NCI-H128 (cell line): Measurements from ENCODE around the gene CLMN.

ENCODE experiments used
- DNase-seq: peaks from one replicate; lab custom pipeline; 2025; ENCODE audit not compliant: unreplicated experiment; lab: John Stamatoyannopoulos, UW

The CLMN gene

DNA sequence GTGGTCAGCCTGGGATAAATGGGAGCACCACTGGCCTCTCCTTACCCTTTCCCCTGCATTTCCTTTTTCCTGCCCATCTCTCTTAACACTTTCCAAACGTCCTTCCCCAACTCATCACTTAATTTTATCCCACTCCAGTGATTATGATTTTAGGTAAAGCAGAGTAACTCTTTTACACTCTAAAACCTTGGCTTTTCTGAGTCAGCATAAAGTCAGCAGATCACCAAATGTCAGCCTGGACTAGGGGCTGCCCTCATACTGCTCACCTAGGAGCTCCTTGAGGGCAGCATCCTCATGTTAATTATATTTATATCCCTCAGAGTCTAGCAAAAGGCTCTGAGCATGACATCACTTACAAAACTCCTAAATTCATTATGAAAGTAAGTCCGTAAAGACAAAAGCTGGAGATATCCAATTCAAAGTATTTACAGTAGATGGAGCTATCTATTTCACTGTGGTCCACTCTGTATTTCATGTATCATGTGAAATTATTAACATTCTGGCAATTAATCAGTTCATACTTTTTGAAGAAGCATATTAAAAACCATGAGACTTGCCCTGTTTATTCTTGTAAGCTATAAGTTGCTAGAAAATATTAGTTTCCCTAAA, 145.4 kb downstream of the CLMN start:
- no peak for DNase-seq

DNA sequence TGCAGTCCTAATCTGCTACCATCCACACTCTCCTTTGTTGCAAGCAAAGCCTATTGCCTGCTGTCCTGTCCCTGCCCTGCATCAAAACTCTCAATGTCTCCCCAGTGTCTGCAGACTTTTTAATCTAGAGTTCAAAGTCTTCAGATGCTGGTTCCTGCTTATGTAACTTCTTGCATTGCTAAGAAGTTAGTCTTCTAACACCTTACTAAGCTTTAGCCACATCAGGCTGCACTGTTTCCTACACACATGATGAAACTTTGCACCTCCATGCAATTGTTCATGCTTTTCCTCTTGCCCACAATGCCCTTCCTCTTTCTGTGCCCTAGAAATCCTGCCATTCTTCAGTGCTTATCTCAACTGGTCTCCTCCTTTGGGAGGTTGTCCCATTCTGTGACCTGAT, 146.2 kb downstream of the CLMN start:
- no peak for DNase-seq

DNA sequence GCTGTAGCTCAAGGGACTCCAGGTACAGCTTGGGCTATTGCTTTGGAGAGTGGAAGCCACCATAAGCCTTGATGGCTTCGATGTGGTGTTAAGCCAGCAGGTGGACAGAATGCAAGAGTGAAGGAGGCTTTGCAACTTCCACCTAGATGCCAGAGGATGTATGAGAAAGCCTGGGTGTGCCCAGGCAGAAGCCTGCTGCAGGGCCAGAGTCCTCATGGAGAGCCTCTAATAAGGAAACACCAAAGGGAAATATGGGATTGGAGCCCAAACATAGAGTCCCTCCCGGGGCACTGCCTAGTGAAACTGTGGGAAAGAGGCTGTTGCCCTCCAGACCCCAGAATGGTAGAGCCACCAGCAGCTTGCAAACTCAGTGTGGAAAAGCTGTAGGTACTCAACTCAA, 152.5 kb downstream of the CLMN start:
- no peak for DNase-seq

DNA sequence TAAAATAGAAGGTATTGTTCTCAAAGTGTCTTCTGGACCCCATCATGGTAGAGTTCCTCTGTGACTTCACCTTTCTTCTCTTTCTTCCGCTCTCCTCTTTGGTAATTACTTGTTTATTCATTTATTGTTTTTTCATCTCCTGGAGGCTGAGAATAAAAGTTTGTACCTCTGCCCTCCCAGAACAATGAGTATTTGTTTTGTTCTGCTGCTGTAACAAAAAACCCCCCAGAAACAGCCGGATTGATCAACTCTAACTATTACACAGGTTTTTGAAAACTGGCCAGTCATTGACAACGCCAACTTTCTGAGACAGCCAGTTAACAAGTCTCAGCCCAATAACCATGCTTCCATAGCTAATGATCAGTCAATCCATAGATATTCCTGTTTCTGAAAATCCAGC, 154.2 kb downstream of the CLMN start:
- DNase-seq: no peak

DNA sequence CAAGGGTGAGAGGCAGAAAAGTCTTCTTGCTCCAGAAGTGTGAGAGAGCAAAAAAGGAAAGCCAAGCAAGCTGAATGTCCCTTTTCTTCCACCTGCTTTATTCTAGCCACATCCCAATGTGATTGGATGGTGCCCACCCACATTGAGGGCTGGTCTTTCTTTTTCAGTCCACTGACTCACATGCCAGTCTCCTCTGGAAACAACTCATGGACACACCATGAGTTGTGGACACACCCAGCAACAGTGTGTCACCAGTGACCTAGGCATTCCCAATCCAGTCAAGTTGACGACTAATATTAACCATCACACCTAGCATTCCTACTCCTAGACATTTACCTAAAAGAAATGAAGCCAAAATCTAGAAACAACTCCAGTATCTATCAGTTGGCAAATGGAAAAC, 155.2 kb downstream of the CLMN start:
- no peak for DNase-seq

DNA sequence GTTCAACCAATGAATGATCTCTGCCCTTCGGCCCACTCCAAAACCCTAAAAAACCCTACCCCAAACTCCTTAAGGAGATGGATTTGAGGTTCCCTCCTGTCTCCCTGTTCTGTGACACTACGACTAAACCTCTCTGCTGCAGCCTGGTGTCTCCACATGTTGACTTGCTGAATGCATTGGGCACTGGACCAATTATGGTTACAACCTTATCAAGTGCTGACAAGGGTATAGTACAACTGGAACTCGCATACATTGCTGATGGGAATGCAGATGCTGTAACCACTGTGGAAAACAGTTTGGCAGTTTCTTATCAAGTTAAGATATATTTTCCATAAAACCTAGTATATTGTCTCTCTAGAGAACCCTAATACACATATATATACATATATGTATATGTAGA, 156.0 kb downstream of the CLMN start:
- DNase-seq: no peak

DNA sequence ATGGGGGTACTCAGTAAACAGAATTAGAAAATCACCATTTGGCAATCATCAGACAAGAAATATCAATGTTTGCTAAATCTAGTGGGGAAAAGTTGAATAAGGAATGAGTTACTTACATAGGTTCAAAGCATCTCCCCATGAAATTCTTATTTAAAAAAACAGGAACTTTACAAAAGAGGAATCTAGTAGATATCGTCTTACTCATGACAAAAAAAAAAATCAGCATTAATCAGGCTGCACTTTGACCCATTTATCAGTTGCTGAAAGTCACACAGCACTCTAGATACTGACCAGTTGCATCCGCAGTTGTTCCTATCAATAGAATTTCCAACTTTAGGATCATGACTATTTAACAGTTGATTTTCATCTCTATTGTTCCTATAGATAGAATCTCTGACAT, 156.6 kb downstream of the CLMN start:
- no peak for DNase-seq

DNA sequence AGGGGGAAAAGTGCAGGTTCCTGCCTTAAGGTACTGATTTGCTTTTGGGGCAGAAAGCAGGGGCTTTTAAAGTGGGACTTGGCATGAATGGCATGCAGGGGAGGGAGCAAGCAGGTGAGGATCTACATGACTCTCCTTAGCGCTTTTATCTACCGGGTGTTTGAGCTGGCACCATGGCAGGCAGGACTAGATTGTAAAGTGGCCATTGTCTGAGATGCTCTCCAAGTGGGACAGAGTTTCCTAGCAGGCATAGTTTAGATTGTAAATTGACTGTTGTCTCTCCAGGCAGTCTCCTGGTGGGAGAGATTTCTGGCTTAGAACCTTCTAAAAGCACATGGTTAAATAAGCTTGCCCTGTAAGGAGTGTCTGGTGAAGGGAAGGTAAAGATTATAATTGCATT, 157.1 kb downstream of the CLMN start:
- no peak for DNase-seq

DNA sequence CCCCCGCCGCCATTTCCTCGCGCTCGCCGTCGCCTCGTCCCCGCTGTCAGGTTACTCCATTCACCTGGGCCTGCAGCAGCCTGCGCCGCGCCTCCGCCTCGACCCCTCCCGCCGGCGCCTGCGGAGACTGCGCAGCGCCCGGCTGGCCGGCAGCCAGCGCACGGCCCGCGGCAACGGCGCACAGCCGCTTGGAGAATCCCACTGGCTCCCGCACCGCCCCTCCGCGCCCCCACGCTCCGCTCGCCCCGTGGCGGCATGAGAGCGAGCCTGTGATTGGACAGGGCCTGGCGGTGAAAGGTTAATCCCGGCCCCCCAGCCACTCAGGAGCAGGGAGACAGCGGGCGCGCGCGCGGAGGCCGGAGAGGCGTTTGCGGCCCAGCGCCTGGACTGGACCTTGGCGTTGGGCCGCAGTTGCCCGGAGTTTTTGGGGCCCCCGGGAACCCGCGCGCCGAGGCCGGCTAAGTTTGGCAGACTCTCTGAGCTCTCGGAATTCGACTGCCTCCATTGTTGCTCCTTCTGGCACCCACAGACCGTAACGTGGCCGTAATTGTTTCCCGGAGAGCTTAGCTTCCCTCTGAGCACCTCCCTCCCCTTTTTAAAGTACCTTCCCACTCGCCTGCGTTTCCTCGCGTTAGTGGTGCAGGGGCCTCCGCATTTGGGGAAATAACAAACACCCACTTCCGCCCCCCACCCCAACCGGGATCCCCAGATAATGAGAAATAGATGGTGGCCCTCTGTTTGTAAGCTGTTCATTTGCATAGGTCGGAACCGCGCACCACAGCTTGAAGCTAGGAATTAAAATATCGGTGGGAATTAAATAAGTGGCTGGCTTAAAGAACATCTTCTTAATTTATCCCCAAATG, 162.2 kb downstream of the CLMN start, which contains the start of gene DICER1:
TSS of gene DICER1 (minus strand) at position 203 of the 863 bp plus-strand sequence. CDS start 24,071 bp downstream, outside the sequence.
- peak; percentile 96 for DNase-seq

DNA sequence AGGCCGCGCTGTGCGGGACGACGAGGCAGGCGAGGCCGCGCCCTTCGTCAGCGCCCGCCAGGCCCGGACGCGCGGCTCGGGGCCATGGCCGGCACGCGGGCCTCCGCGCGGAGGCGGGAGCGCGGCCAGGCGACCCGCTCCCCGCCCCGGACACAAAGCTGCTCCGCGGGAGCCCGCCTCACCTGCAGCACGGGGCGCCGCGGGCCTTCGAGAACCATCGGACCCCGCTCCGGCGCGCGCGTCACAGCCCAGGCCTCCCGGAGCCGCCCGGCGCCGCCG, 162.7 kb downstream of the CLMN start:
- no peak for DNase-seq

DNA sequence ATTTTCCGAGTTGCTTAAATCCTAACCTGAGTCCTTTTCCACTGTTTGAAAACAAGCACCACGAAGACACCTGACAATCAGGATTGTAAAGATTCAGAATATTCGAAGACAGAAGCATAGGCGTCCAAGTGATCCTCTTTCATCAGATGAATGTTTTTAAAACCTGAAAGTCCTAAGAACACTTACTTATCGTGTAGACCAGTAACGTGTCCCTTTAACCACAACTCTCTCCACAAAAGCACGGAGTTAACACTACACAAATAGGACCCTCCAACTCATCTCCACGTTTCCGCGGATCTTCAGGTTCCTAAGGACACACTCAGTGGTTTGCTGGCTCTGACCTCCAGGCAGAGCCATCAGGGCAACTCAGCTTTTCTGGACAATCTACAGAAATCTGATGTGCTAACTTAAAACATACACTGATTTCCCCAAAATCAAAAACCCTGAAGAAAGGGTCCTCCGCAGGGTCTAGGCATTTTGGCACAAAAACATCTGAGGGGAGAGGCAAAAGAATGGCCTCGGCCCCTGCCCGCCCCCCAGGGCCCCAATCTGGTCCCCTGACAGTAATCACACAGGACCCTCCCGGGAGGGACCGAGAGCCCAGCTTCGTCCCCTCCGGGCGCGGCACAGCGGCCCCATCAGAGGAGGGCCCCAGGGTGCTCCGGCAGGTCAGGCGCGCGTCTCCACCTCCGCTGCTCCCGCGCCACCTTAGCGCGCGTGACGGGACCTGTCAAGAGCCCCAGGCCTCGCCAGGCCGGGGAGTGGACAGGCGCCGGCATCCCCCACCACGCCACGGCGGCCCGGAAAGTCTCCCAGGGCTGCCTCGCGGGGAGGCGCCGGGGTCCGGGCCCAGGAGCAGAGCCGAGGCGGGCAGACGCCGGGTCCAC, 163.3 kb downstream of the CLMN start:
- DNase-seq: no peak

DNA sequence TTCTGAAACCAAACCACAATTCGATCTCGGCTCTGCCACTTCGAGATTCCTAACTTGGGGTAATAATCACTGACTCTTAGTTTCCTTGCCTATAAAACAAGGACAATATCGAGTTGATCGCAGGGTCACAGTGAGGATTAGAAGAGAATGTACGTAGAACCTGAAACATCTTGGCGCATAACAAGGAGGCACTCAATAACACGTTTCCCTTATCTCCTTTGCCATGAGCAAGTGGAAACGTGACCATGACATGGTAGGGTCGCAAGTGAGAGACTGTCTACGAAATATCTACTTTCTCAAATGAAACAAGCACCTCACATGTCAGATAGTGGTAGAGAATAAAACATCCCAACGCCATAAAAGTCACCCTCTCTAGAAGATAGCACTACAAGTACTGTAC, 164.7 kb downstream of the CLMN start:
- DNase-seq: no peak

DNA sequence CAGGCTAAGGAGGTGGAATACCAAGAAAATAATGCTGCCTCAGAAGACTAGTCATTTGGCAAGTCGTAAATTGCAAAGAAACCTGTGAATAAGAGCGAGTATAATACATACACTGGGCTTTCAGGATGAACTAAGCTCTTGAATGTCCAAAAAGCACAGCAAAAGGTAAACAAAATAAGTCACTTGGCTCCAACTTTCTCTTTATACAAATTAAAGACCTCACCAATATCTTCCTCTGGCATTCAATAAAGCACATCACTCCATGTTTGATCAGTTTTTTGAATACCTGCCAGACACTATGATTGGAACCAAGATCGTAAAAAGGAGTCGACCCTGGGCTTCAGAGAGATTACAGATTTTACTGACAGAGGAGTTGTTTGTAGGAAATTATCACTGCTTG, 165.8 kb downstream of the CLMN start:
- no peak for DNase-seq

DNA sequence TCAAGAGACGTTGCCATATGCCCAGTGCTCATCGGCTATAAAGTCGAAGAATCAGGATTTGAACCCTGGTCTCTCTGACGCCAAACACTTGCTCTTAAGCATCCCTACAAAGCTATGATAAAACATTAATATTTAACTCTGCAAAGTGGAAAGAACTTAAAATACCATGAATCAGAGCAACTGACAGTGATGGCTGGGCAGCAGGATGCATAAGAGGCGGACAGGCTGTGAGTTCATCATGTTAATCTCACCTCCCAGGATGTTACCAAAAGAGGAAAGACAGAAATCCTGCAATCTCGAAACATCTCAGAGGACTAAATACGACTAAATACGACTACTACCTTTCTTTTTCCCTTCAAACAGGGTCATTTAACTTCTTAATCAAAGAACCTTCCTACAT, 168.1 kb downstream of the CLMN start:
- DNase-seq: no peak

DNA sequence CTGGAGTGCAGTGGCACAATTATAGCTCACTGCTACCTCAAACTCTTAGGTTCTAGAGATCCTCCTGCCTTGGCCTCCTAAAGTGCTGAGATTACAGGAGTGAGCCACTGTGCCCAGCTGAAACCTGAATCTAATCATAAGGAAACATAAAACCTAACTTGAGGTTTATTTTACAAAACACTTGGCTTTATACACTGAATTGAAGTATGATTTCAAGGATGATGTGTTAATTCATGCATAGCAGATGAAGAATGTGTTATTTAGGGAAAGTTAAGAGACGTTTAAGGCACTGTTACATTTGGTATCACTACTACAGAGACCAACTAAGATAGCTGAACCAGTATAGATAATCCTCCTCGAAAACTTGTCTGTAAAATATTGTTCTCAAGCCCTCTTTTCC, 168.8 kb downstream of the CLMN start:
- DNase-seq: no peak

DNA sequence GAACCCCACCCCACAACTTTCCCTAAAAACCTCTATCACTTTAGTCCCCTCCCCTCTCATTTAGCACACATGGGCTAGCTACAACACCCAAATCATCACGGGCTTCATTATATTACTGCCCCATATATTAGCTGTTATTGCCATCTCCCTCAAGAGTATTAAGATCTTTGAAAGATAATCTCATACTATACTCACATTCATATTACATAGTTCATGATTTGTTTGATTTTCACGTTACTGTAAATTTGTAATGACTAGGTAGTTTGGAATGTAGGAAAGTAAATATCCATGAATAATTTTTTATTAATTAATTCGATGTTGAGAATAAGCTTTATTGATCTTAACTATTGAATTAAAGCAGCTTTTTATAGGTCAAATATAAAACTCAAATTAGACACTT, 170.3 kb downstream of the CLMN start:
- DNase-seq: no peak

DNA sequence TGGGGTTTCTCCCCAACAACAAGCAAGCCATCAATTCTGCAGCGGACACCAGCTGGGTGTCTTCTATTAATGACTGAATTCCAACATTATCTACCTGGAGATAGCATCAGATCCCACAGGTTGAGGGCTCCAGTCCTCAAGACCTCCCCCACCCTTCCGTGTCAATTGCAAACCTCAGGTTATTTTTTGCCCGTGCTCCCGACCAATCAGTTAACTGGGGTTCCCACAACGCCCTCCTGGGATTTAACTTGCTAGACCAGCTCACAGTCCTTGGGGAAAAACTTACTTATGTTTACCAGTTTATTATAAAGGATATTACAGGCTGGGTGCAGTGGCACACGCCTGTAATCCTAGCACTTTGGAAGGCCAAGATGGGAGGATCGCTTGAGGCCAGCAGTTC, 172.1 kb downstream of the CLMN start:
- no peak for DNase-seq

DNA sequence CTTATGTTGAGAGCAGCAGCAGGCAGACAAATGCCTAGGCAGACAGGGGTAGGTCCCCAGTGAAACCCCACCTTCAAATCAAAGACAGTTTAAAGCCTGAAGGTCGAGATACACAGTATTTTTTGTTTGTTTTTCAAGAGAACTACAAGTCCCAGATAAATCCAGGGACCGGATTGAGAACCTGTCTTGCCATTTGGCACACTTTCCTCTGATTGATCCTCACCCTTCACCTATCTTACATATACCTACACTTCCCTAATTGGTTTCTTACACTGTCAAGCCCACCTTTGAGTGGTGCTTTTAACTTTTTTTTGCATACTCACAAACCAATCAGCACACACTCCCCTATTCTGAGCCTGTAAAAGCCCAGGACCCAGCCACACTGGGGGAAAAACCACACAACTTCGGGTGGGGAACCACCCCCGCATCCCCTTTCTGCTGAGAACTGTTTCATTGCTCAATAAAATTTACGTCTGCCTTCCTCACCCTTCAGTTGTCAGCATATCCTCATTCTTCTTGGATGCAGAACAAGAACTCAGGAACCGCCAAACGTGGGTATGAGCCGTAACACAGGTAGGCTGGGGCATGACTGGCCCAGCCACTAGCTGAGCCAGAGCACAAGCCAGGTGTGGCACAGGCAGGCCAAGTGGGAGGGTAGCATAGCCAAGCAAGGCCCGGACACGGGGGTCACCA, 173.5 kb downstream of the CLMN start:
- no peak for DNase-seq

DNA sequence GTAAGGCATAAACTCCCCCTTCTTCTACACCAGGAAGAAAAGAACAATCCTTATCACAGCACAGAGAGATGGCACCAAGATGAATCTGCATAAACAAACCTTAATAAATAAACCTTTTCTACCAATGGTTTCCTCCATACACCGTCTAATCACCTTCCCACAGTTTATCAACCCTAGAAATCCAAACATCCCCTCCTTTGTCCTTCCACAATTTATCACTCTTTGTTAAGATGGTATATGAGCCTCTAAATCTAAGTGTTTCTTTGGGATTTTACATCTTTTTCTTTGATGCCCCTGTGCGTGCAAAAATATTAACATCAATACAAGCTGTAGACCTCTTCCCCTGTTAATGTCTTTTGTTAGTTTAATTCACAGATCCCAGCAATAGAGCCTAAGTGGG, 174.9 kb downstream of the CLMN start:
- no peak for DNase-seq

DNA sequence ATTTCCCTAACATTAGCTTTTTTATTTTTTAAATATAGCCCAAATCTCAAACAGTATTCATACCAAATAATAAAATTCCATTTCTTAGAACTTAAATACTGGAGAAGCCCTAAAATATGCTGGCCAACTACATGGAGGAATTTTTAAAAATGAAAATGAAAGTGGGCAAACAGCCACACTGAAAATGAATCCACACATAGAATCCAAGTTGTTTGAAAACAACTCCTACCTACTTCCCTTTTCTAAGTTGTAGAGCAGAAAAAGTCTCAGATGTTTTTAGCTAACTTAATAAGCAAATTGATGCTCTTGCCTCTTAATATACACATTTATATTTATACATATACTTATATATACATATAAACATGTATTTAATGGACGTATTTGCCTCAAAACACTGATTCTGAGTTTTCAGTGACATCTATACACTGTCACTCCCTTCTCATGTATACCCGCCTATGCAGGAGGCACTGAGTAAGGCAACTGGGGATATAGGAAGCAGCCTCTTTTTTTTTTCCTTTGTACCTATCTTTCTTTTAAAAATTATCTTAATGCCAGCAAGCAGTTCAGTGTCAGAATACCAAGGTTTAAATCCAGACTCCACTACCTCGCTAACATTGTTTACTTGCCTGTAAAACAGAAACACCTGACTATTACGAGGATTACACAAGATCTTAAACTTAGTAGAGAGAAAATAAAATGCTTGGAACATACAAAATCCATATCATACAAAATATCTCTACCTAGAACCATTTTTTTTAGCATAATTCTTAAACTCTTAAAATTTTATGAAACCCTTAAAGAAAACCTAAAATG, 175.7 kb downstream of the CLMN start:
- DNase-seq: no peak

DNA sequence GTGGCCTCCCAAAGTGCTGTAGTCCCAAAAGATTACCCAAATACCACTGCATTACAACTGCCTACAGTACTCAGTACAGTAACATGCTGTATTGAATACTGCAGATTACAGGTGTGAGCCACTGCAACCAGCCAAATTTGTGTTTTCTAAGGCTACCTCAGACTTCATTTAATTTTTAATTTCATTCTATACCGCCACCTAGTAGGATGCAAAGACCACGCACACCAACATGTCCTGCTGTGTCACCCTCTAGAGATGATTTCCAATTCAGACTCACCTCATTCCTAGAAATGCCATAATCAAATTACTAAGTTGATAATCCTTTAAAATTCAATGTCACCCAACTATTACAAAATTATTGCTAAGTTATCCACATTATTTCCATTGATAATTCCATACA, 177.5 kb downstream of the CLMN start:
- no peak for DNase-seq
